ENCODE results near the gene NEXN. TPM values are rescaled to one million over a fixed set of nuclear protein-coding genes. Genes with fewer than 3 reads are reported as not detected.

The NEXN gene
- polyA plus RNA-seq, 1 of the 3 experiments (the other 2 are of a cell fraction): 3.6 TPM

DNA sequence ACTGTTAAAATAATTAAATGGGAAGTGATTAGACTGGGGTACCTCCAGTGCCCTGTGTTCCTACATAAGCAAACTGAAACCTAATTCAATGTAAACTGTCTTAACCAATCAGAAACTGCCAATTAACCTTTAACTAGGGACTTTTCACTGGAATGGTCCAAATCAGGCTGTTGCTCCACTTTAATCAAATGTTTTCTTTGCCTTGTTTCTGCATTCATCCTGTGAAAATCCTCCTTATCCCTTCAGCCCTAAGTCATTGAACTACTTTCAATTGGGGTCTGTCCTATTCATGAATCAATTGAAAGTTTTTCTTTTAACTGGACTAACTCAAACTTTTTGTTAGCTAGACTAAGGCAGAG, 95.6 kb downstream of the NEXN start:
- H3K27me3 ChIP-seq (ENCODE audit: insufficient read depth): no peaks in the 10 kb centered on the region
- peaks cover 0 to 4% of the 10 kb centered on the region in 2 experiments; a peak in 3 of 4 replicates for H3K4me1 ChIP-seq (ENCODE audit: control insufficient read depth in 1 of 2, insufficient read depth in 2 of 2, low read depth in 1 of 2, low read length in 1 of 2)
- no peaks in the 10 kb centered on the region for H3K9me3 ChIP-seq
- no peak overlapping the region for H3K4me2 ChIP-seq
- no peak overlapping the region for H2AFZ ChIP-seq (ENCODE audit: low read depth)
- ChIA-PET CTCF (no interaction called here), POLR2A (no interaction called here)
- peaks cover 10 to 18% of the 10 kb centered on the region in 2 experiments for H3K36me3 ChIP-seq (replicated peaks in 1 of 2; ENCODE audit: control insufficient read depth in 1 of 2, insufficient read depth in 2 of 2, low read length in 1 of 2)
- H3F3A ChIP-seq (replicated peaks; ENCODE audit: insufficient read depth): no peaks in the 10 kb centered on the region
- H3K27ac ChIP-seq (ENCODE audit: low read depth in 2 of 2, low read length in 1 of 2): no peak overlapping the region
- H4K20me1 ChIP-seq (ENCODE audit: insufficient read depth): no peaks in the 10 kb centered on the region
- peaks cover 90% of the 10 kb centered on the region for H3K79me2 ChIP-seq (ENCODE audit: insufficient read depth)
- no peak for DNase-seq
- TF ChIP-seq RFX5 (IDR thresholded peaks at IDR 0.05; ENCODE audit: low read length) (no peak), JUND (IDR thresholded peaks at IDR 0.05) (no peak), POLR2AphosphoS5 (IDR thresholded peaks at IDR 0.05; ENCODE audit: low read depth, low read length) (no peak), TCF12 (IDR thresholded peaks at IDR 0.05) (no peak), SIN3A (IDR thresholded peaks at IDR 0.05; ENCODE audit: borderline replicate concordance, low read depth, low read length) (no peak), NFIC (IDR thresholded peaks at IDR 0.05; ENCODE audit: borderline replicate concordance) (no peak), ELF1 (IDR thresholded peaks at IDR 0.05) (no peak), FOXM1 (IDR thresholded peaks at IDR 0.05; ENCODE audit: low read depth) (no peak), EZH2phosphoT487 (IDR thresholded peaks at IDR 0.05; ENCODE audit: borderline replicate concordance, low read depth) (no peak)
- TF ChIP-seq, protein P1, sequence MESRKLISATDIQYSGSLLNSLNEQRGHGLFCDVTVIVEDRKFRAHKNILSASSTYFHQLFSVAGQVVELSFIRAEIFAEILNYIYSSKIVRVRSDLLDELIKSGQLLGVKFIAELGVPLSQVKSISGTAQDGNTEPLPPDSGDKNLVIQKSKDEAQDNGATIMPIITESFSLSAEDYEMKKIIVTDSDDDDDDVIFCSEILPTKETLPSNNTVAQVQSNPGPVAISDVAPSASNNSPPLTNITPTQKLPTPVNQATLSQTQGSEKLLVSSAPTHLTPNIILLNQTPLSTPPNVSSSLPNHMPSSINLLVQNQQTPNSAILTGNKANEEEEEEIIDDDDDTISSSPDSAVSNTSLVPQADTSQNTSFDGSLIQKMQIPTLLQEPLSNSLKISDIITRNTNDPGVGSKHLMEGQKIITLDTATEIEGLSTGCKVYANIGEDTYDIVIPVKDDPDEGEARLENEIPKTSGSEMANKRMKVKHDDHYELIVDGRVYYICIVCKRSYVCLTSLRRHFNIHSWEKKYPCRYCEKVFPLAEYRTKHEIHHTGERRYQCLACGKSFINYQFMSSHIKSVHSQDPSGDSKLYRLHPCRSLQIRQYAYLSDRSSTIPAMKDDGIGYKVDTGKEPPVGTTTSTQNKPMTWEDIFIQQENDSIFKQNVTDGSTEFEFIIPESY (IDR thresholded peaks at IDR 0.05; ENCODE audit: borderline replicate concordance, low read depth): no peak
- TF ChIP-seq, protein P2, sequence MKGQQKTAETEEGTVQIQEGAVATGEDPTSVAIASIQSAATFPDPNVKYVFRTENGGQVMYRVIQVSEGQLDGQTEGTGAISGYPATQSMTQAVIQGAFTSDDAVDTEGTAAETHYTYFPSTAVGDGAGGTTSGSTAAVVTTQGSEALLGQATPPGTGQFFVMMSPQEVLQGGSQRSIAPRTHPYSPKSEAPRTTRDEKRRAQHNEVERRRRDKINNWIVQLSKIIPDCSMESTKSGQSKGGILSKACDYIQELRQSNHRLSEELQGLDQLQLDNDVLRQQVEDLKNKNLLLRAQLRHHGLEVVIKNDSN (IDR thresholded peaks at IDR 0.05; ENCODE audit: borderline replicate concordance, low read depth): no peak
- TF ChIP-seq, protein P3, sequence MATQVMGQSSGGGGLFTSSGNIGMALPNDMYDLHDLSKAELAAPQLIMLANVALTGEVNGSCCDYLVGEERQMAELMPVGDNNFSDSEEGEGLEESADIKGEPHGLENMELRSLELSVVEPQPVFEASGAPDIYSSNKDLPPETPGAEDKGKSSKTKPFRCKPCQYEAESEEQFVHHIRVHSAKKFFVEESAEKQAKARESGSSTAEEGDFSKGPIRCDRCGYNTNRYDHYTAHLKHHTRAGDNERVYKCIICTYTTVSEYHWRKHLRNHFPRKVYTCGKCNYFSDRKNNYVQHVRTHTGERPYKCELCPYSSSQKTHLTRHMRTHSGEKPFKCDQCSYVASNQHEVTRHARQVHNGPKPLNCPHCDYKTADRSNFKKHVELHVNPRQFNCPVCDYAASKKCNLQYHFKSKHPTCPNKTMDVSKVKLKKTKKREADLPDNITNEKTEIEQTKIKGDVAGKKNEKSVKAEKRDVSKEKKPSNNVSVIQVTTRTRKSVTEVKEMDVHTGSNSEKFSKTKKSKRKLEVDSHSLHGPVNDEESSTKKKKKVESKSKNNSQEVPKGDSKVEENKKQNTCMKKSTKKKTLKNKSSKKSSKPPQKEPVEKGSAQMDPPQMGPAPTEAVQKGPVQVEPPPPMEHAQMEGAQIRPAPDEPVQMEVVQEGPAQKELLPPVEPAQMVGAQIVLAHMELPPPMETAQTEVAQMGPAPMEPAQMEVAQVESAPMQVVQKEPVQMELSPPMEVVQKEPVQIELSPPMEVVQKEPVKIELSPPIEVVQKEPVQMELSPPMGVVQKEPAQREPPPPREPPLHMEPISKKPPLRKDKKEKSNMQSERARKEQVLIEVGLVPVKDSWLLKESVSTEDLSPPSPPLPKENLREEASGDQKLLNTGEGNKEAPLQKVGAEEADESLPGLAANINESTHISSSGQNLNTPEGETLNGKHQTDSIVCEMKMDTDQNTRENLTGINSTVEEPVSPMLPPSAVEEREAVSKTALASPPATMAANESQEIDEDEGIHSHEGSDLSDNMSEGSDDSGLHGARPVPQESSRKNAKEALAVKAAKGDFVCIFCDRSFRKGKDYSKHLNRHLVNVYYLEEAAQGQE (IDR thresholded peaks at IDR 0.05; ENCODE audit: low read depth, low read length): no peak
- TF ChIP-seq, protein P4, sequence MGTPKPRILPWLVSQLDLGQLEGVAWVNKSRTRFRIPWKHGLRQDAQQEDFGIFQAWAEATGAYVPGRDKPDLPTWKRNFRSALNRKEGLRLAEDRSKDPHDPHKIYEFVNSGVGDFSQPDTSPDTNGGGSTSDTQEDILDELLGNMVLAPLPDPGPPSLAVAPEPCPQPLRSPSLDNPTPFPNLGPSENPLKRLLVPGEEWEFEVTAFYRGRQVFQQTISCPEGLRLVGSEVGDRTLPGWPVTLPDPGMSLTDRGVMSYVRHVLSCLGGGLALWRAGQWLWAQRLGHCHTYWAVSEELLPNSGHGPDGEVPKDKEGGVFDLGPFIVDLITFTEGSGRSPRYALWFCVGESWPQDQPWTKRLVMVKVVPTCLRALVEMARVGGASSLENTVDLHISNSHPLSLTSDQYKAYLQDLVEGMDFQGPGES (IDR thresholded peaks at IDR 0.05; ENCODE audit: low read depth, low read length): no peak
- TF ChIP-seq, protein P5, sequence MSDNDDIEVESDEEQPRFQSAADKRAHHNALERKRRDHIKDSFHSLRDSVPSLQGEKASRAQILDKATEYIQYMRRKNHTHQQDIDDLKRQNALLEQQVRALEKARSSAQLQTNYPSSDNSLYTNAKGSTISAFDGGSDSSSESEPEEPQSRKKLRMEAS (IDR thresholded peaks at IDR 0.05; ENCODE audit: low read depth): no peak
- no peak overlapping the region for H3K9ac ChIP-seq
- H3K4me3 ChIP-seq (ENCODE audit: low read depth in 2 of 2, low read length in 1 of 2): no peak overlapping the region
- H3K9me2 ChIP-seq: no peaks in the 10 kb centered on the region
